ENCODE data around the gene CD300A.

The CD300A gene

DNA sequence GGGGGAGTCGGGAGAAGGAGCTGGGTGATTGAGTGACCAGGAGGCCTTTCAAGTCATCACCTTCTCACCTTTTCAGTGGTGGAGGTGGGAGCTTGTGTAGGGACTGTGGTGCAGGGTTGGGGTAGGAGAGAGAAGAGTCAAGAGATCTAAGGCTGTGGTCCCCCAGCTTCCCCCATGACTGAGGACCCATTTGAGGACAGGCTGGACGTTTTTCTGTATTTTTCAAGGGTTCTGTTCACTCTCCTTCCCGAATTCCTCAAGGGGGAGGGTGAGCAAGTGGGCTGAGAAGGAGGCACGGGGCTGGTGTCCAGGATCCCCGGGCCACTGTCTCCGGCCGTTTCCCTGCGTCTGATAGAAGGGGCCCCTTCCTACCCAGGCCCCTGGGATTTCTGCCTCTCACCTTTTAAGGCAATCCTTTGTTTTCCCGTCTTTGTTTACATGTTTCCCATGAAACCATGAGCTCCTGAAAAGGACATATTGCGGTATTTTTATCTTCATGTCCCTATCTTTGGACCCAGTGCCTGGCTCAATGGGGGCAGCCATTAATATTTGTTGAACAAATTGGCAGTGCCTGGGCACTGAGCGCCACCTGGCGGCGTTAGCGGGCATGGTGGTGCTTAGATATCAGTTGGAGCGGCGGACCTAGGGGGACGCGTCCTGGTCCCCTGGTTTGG, 9.2 kb upstream of the CD300A start:
- DNase-seq = peak; percentile 80

- no peak for DNase-seq
Measured at GRCh38 chr17:74457820-74458166, 8.6 kb upstream of the CD300A start.

- DNase-seq = no peak
Measured at GRCh38 chr17:74458835-74459234, 7.6 kb upstream of the CD300A start.

DNA sequence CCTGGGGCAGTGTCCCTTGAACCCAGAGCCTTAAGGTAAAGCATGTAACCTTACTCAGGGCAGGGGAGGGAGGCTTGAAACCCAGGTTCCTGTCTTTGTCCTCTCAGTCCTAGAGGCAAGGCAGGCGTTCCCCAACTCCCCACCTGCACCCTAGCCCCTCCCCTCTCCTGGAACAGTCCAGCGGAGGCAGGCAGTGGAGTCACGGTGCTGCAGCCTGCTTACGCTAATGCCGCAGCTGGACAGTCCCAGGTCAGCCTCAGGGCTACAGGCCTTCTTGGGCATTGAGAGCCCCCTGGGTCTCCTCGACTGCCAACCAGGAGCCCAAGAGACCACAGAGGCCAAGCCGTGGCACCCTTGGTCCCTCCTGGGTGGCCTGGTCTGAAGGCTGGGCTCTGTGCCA, 6.8 kb upstream of the CD300A start:
- DNase-seq = no peak

DNA sequence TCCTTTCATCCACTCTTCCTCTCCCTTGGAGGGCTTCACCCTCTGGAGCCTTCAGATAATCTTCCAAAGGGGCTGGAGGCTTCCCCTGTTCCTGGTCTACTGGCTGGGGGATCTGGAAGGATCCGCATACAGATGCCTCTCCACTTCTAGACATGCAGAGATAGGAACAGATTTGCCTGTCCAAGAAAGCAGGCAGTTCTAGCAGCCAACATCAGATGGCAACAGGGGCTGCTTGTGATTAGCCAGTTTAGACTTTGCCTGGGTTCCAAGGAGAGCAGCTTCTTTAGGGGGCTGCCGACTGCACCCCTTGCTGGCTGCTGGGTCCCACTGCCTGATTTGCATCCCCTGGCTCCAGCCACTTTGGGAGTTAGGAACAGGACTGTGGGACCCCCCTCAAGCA, 6.2 kb upstream of the CD300A start:
- no peak for DNase-seq

DNA sequence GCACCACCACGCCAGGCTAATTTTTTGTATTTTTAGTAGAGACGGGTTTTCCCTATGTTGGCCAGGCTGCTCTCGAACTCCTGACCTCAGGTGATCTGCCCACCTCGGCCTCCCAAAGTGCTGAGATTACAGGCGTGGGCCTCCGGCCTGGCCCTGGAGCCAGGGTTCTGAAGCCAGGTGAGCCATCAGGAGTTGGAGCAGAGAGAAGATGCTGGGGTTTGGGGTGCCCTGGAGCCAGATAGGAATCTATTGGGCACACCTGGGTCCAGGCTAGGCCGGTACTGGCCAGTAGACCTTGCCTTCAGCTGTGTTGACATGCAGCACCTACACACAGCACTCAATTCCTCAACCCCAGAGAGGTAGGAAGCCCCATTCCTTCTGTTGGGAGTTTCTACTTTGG, 5.4 kb upstream of the CD300A start:
- no peak for DNase-seq

DNA sequence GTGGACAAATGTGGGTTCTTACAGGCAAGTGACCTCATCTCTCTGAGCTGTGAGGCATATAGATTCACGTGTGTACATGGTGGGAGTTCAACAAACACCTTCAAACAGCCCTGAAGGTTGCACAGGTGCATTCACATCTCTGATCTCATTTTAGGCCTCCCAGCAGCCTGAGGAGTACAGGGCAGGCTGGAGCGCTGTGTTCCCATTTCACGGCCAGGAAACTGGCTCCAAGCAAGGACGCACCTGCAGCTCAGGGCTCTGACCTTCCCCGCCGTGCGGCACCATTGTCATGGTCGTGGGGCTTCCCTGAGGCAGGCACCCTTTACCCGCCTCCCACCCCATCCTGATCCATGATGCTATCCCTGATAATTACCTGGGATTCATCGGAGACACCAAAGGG, 4.8 kb upstream of the CD300A start:
- DNase-seq = no peak

DNA sequence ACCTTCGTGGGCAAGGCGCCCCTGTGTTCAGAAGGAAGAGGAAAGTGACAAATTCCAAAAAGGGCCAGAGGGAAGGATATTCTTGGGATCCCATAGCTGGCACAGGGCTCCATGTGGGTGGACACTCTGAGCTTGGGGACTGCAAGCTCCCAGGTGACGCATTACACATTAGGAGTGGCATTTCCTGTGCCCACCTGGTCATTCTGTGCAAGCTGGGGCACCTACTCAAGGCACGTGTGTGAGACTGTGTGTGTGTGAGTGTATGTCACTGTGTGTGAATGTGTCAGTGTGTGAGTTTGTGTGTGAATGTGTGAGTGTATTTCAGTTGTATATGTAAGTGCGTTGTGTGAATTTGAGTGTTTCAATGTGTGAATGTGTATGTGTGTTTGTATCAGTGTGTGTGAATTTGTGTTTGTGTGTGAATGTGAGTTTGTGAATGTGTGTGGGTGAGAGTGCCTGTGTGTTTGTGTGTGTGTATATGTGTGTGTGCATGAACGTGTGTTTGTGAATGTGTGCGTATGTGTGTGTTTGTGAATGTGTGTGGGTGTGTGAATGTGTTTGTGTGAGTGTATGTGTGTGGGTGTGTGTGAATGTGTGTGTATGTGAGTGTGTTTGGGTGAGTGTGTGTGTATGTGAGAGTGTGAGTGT, 1.6 kb upstream of the CD300A start:
- DNase-seq = no peak

GRCh38 chr17:74465378-74466110, 890 bp upstream of the CD300A start:
- no peak for DNase-seq

- peak; percentile 49 for DNase-seq
Measured at GRCh38 chr17:74466828-74467184, 372 bp downstream of the CD300A start.

DNA sequence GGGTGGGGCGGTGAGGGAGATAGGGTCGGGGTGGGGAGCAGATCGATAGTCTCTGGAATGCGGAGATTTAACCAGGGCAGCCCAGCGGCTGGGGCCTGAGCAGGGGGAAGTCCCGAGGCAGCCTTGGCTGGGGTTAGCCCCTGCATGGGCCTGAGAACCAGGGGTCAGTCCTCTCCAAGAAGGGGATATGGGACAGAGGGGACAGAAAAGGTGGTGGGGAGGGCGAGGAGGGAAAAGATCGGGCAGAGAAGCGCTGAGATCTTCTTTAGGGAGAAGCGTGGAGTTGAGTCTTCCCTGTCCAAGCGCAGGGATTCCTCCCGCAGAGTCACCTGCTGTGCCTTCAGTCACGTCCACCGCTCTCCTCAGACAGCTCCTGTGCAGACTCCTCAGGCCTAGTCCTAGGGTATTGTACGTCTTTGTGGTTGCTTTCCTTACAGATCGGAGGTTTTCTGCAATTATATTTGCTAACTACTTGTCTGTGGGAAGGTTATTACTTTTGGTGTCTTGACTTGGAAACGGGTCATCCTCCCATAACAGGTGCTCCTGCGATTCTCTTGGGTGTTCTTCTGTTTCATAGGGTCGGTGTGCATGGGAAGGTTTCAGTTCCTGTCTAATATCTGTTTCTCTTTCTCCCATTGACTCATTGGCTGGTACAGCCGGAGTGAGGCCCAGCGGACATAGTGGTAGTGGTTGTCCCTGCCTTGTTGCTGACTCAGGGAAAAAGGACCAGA, 952 bp downstream of the CD300A start:
- DNase-seq = peak; percentile 23

DNA sequence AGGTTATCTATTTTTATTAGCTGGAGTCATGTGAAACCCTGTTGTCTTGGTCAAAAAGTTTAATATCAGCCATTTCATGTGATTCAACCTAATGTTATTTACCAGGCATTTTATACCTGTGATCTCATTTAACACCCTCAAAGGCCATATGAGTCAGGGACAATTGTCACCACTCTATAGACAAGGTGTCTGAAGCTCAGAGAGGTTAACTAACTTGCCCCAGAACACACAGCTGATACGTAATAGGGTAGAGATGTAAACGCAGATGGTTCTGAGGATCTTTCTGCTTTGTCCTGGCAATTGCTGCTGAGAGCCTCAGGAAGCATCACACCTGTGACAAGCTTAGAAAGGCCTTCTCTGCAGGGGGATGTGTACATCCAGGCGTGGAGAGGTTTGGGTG, 4.9 kb downstream of the CD300A start:
- DNase-seq = no peak

GRCh38 chr17:74472890-74473289, 6.5 kb downstream of the CD300A start:
- no peak for DNase-seq

DNA sequence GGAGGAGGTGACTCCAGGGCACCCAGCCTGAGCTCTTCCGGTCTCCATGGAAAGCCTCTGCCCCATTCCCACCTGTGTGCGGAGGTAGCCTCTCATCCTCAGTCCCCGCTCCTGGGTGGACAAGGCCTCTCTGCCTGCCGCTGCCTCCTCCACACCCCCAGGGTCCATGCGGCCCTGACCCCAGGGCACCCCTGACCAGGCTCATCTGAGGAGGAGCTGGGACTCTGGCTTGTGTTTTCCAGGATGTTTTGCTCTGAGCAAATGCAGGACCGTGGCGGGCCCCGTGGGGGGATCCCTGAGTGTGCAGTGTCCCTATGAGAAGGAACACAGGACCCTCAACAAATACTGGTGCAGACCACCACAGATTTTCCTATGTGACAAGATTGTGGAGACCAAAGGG, 6.9 kb downstream of the CD300A start:
- DNase-seq = no peak

- peak; percentile 69 for DNase-seq
Measured at GRCh38 chr17:74474043-74474792, 7.8 kb downstream of the CD300A start.

DNA sequence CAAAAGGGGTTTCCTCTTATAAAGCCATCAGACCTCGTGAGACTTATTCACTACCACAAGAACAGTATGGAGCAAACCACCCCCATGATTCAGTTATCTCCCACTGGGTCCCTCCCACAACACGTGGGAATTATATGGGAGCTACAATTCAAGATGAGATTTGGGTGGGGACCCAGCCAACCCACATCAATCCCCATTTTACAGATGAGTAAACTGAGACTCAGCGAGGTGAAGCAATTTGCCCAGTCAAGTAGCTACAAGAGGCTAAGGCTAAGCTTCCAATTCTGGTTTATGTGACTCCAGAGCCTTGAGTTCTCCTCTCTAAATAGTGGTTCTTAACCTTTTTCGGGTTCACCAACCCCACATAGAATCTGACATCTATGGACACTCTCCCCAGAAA, 8.8 kb downstream of the CD300A start:
- DNase-seq = no peak

- no peak for DNase-seq
Measured at GRCh38 chr17:74477411-74477810, 11.0 kb downstream of the CD300A start.

DNA sequence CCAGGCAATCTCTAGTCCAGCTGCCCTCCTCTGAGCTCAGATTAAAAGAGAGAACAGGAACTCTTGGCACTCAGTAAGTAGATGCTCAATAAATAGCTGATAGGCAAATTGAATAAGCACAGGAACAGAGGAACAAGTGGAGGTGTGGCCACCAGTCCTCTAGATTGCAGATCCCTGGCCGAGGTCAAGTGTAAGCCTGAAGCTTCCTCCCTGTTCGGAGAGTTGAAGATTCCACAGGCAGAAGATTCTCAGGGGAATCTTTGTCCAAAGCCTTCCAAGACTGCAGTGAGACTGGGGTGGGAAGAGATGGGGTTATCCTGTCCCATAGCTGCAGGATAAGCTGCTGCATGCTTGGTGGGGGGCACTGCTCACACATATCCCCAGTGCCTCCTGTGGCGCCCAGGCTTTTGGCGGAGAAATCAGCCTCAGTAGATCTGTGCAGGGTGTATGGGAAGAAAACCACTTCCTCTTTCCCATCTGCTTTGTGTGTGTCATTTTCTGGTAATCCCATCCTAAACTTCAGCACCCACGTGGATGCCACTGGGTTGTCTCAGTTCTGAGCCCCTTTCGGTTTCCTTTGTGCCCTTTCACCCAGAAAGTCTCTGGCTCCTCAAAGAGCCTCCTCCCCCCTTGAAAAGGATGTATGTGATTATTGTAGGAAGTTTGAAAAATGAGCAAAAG, 12.1 kb downstream of the CD300A start:
- peak; percentile 61 for DNase-seq

- no peak for DNase-seq
Measured at GRCh38 chr17:74480290-74480689, 13.9 kb downstream of the CD300A start.

DNA sequence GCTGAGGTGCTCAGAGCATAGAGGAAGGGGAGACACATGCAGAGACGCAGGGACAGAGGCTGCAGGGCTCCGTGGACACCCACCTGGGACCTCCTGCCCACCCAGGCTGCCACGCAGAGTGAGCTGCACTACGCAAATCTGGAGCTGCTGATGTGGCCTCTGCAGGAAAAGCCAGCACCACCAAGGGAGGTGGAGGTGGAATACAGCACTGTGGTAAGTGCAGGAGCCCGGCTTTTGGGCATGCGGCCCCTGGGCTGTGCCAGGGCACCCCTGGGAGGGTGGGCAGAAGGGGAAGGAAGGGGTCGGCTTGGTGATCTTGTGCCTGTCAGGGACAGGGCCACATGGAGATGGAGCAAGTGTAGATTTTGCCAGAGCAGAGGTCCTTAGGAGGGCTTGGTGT, 15.2 kb downstream of the CD300A start:
- DNase-seq = no peak

DNA sequence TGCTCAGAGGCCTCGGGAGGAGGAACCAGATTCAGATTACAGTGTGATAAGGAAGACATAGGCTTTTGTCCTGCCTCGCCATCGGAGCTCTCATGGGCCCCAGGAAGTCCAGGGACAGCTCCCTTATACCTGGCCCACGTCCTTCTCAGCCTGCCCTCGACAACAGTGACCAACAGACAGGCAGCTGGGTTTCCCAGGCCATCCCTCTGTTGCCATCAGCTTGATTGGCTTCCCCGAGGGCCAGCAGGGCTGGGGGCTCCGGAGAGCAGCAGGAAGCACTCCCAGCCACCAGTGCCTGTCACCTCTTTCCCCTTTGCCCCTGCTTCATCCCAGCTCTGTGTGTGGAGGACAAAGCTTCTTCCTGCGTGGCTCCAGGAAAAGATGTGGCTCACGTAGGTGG, 17.6 kb downstream of the CD300A start:
- no peak for DNase-seq

DNA sequence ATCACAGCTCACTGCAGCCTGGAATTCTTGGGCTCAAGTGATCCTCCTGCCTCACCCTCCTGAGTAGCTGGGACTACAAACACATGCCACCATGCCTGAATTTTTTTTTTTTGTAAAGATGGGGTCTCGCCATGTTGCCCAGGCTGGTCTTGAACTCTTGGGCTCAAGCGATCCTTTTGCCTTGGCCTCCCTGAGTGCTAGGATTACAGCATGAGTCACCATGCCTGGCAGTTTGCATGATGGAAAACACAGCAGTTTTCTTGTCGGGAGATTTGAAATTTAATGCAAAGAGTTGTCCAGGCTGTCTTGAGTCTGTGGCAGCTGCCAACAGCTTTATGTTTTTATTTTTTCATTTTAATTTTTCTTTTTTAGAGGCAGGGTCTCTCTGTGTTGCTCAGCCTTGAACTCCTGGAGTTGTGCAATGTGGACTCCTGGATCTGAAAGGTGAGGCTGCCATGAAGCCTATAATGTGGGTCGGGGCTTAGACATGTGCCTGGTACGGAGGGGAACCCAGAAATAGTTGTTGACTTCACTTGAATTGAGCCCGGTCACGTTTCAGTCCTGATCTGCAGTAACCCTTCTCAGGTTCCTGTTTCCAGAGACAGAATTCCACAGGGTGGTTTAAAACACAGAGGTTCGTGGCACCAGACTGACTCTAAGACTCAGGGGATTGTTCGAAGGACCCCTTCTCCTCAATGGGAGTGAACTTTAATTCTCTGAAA, 18.7 kb downstream of the CD300A start:
- no peak for DNase-seq

Measured in CD4-positive, alpha-beta T cell treated with Interleukin-6 for 4 hours (primary cell).